ENCODE results near the gene ID2.
A peak's percentile ranks its signal among the peaks of the same experiment; 100 is the strongest.

ID2 gene

DNA sequence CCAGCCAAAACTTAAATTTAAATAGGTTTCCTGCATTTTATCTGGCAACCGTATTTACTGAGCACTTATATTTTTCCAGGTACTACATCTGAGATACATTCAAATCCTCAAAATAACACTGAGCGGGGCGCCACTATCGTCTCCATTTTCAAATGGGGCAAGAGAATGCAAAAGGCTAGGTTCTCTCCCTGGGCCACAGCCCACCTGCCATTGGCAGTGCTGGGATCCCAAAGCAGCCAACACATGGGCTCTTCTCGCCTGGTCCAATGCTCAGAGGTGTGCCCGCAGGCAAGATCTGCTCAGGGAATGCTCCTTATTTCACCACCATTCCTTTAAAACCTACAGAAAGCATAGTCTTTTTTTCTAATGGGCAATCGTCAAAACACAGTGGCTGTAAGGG is 11.3 kb upstream of the ID2 start:
- DNase-seq = no peak

DNA sequence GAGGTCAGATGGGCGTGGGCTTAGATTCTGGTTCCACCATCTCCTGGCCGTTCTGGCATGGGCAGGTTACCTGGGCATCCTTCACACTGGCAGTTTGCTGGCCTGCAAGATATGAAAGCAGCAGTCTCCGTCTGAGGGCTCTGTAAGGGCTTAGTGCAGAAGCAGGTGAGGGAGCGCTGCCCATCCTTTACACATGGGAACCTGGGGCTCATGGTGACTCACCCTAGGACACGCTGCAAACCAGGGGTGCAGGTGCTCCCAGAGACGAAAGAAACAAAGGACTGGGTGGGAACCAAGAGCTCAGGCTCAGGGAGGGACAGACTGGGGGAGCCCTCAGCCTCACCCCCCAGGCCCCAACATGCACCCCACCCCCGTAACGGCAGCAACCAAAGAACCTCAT is 10.7 kb upstream of the ID2 start:
- DNase-seq = no peak

DNA sequence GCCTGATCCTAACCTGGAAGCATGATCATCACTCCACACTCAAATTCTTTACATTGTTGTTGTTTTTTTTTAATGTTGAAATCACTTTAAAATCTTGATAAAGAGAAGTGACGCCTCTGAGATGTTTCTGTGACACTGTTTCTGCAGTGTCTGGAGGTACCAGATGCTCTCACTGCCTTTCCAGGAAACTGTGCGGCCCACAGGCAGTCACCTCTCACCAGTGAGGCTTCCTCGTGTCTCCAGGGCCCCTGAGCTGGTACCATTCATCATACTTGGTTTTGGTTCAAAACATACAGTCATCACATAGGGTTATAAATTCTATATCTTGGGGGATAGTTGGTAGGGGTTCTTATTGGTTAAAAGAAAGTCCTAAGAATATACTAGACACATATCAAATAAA is 10.1 kb upstream of the ID2 start:
- DNase-seq = no peak

DNA sequence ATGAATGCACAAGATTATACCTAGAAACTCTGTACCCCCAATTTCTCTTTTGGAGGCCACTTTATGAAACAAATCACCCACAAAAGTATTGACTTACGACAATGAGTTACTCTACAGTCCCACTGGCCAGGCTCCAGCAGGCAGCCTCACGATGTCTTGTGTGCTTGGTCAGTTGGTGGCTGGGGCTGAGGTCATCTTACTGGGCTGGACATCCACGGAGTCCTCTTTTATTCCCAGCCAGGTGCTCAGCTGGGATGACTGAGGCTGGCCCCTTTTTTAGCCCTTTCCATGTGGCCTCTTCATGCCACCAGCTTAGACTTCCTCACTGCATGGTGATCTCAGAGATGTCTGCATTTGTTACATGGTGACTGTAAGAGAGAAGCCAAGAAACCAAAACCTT is 8.9 kb upstream of the ID2 start:
- DNase-seq = no peak

DNA sequence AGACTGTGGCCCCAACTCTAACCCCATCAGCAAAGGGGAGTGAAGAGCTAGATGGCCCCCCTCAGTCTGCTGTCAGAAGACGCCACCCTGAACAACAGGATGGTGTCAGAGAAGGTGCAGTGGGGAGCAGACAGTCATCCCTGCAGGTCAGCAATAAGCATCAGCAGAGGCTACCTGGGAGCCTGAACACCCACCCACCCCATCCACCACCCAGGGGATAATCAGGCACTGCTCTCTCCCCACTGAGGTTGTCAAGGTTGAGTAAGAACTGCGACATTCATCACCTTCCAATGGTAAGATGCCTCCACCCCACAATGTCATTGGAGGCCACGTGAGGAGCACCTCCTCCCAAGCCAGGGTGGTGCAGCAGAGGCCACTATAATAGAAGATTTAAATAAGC is 8.5 kb upstream of the ID2 start:
- DNase-seq = no peak

DNA sequence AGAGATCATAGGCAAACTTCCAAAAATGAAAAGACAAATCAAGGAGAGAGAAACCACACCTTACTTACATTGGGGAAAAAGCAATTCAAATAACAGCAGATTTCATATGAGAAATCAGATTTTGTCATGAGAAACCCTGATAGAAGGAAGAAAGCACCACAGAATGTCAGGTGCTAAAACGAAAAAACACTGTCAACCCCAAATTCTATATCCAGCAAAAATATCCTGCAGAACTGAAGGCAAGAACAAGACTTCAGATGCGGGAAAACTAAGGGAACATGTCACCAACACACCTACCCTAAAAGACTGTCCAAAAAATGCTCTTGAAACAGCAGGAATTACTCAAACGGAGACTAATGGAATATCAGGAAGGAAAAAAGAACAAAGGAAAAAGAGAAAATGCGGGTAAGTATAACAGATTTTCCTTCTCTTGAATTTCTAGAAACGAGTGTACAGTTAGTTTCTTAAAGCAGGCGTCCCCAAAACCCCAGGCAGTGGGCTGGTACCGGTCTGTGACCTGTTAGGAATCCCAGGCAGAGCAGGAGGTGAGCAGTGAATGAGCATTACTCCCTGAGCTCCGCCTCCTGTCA is 7.3 kb upstream of the ID2 start:
- no peak for DNase-seq

DNA sequence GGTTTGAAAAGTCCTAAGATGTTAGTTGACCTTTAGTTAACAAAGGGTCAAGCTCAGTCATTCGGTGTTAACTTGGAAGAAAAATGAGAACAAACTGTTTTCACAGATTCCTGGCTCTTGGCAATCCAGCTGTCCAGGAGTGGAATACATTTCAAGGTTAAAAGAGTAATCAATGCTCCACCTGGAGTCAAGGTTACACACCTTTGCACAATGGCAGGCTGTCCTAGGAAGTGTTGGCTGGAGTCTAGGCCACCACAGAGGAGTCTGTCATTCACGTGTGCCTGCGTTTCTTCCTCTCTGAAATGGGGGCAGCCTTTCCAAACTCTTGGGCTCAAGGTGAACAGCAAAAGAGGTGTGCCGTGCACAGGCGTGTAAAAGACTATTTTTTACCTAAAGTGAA is 6.3 kb upstream of the ID2 start:
- DNase-seq = no peak

DNA sequence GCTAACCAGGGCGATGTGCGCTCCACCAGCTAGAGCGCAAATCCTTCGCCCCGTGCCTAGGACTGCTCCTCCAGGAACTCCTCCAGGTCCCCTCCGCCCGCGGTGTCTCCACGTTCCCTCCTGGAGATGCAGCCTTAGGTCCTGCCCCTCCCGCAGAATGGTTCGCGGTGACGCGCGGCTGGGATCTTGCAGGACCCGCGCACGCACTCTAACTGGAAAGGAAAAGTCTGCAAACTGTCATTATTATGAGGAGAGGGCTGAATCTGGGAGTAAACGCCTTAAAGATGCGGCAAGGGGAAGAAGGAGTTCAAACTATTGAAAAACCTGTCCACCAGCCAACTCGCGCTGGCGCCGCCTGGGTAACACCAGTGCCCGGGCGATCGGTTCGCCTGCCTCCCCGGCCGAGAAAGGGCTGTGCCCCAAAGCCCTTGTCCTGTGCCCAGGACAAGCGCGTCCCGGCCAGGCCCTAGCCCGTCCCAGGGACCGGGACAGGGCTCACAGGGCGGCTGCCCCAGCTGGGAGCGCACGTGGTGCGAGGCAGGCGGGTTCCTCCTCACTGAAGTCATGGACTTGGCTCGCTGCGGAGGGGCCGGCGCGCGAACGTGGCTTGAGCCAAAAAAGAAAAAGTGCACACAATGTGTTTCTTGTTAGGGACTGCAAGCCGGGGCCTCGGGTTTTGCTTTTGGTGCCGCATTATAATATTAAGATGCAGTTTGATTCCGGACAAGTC is 5.5 kb upstream of the ID2 start:
- DNase-seq = no peak

DNA sequence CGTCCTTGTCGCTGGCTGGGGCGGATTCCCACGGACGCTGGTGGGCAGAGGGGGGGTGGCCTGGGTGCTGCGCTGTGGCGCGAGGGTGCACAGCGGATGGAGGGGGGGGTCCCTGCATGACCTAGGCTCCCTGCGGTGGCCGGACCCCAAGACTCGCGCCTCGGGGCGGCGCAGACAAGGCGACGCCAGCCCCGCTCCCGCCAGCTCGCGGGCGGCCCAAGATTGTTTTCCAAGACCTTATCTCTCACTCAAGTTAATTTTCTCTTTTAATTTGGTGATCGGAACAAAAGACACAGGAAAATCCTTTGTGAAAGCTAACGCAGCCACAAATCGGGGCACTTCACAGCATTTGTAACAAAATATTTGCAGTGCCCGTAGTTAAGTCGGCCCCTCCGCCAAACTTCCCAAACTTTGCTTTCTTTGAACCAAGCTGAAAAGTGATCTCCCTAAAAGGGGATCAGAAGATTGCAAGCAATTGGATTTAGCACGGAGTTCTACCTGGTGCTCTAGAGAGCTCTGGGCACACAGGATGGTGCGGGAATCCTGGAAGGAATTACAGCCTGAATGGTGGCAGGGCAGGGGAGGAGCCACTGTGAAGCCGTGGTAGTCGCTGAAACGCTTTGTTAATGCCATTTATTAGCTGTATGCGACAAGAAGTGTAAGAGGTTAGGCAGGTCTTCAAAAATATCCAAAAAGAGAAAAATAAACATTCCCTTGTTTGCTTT is 4.8 kb upstream of the ID2 start:
- DNase-seq = no peak

DNA sequence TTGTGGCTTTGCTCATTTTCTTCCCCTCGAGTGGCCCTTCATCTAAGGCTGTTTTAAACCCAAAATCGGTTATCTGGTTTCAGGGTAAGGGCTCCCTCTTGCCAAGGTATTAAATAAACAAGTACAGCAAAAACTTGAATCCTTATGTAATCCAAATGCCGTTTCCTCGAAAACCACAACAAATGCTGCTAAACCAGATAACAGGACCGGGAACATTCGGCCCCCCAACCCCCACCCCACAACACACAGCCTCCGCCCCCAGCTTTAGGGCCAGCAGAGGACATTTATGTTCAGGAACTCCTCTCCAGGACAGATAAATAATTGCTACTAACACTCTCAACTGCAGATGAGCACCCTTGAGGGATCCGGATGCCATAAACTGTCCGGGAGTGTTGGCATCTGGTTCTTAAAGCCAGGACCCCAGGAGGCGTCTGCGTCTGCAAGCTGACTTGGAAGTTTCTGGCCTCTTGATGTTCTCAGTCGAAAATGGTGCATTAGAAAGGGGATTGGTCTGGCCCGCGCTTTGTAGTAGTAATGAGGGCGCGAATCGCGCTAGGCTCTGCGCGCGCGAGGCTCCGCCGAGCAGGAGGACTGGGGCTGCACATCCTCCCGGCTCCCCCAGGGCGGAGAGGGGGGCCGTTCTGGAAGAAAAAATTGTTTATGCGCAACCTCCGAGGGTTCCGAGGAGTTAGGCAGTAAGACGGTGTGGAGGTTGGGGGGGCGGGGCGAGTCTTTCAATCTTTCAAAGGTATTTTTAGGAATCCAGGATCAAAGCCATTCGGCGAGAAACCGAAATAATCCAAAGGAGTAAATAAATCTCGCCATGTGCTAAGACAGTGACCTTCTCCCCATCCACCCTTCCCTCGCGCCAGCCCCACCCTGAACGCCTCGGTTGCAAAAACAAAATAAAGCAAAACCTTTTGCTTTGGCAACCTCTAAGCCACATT is 3.9 kb upstream of the ID2 start:
- no peak for DNase-seq

DNA sequence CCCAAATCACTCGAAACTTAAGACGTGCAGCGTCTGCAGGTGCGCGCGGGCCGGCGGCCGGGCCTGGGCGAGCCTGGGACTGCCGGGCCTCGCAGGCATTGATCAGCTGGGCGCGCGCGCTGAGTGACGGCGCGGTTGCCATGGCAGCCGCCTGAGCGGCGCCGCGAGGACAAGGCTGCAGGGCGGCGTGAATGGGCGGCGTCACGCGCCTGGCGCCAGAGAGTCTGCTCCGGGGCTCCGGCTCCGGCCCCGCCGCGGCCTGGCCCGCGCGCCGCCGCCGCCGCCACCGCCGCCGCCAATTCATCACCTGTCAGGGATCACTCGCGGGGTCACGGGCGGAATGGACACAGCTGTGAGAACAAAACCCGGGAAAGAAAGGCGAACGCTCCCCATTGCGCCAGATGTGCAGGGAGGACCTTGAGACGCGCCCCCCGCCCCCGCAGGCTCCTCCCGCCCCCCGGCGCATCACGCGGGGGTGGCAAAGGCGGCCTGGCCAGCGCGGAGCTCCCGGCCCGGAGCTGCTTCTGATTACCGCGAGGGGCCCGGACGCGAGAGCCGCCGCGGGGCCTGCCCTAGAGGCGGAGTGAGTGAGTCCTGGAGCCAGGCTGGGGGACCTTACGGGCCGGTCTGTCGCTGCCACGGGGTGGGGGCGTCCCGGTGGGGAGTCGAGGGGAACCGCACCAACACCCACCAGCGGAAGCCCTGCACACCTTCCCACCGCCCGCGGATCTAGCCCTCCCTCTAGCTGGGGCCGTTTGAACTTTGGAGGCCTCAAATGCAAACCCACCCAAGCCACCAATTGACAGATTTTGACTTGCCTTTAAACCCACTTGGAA is 2.9 kb upstream of the ID2 start:
- DNase-seq = peak; percentile 86

DNA sequence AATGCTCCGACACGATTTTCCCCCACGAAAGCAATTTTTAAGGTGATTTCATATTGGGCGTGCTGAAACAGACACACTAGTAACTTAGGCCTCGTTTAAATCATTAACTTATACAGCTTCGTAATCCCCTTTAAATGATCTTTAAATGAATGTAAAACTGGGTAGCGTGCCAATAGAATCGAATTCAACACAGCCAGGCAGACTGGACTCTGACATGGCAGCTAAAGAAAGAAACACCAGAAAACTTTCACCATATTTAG is 2.4 kb upstream of the ID2 start:
- no peak for DNase-seq

DNA sequence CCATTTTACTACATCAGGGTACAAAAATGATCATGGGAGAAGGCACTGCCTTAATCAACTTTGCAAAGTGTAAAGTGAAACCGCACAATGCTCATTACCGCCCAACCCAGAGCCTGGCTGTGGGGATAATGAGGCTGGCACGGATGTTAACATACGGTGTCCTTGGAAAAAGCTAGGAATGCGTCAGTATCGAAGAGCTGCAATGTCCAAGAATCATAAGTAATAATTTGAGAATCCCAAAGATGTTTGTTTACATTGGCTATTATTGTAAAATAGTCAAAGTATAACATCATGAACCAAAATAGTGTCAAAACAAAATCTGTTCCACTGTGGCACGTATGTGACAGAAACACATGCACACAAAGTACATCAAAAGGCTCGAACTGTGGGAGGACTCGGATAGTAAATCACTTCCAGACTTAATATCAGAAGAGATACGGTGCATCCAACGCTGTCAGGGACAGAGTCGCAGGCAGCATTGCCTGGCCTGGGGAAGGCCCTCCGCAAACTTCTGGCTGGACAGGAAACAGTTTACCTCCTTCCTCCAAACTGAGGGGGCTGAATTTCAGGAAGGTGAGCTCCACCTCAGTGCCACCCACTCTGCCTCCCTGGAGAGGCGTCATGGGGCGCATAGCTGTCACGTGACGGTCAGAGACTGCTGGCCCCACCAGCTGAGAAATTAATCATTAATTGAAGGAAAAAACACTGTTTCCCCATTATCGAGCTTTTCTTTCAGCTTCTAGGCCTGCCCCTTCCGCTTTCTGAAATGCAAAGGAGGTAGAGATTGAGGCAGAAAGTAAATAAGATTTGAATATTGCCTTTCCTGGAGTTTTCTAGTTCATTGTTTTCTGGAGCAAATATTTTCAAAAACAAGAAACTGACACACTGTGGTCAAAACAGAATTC is 1.8 kb upstream of the ID2 start:
- no peak for DNase-seq

DNA sequence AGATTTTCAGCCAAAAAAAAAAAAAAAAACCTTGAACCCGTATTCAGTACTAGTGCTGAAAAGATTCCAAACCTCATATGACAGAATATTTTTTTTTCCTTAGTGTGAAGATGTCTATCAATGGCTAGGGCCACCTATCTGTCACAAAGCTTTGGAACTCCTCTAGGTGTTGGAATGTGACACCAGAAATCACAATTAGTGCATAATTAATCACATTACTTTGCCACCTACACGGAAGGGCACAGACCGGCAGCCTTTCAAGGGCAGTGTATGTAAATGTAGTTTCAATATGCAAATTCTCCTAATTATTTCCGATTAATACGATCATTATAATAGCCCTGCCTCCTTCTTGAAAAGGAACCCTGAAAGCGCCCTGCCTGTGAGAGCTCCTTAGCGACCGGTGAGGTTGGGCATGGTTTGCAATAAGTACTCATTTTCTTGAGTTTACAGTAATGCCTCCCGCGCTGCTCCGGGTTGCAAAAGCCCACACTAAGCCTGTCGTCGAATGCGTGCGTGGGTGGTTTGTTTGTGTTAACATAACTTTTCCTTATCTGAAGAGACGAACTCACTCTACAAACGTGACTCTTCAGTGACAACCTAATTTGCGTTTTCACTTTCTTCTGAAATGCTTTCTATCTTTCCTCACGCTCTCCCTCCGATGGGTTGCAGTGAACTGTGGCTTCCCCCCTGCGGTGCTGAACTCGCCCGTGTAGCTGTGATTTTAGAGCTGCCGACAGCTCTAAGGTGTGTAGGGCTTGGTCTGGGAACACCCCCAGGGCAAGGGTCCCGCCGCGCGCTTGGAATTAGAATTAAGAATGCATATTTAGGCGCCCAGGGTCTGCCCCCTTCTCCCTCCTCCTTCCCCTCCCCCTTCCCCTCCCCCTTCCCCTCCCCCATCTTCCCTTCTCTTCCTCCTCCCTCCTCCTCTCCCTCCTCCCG is 765 bp upstream of the ID2 start:
- peak; percentile 42 for DNase-seq

DNA sequence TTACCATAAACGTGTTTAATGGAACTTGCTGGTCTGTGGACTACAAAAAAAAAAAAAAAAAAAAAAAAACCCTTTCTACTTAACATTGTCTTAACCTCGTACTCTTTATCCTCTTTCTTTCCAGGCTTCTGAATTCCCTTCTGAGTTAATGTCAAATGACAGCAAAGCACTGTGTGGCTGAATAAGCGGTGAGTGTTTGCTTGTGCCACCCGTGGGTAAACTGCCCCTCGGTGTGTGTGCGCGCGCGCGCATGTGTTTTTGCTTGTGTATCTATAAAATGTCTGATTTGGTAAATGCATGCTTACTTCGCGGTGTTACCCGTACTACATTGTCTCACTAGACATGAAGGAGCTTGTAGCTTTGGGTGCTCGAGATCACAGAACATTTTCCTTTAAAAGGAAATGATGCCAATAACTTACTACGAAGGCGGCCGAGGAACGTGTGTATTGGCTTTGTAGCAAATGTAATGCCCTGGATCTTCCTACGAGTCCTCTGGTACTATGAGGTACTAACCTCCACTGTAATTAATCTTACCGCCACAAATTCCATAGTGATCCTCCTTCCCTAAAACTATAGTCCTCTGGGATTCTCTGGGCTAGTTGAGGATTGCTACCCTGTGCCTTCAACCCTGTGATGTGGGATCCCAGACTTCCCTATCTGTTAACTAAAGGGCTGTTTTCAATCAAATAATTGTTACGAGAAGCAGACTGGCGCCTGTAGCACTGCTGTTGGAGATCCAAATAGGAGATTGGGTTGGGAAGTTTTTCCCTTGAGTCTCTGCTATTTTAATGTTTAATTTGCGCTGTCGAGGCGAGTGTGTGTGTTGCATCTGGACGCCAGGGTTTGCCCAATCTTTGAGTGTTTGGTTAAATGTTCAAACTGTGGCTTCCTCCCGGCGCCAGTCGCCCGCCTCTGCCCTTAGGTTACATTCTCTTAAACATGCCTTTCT is 1.1 kb downstream of the ID2 start:
- DNase-seq = peak; percentile 34

DNA sequence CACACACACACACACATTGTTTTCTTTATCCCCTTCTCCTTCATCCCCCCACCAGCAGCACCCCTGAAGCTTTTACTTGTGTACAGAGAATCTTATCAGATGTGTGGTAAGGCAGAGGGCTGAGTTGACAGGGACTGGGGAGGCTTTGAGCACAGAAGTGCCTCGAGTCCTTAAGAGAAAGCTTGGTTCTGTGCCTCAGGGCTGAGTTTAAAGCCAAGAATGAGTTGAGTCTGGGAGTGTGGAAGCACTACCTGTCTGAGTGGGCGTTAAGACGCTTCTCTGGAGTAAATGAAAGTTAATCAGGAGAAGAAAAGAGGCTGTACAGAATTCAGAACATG is 2.7 kb downstream of the ID2 start:
- peak; percentile 33 for DNase-seq

DNA sequence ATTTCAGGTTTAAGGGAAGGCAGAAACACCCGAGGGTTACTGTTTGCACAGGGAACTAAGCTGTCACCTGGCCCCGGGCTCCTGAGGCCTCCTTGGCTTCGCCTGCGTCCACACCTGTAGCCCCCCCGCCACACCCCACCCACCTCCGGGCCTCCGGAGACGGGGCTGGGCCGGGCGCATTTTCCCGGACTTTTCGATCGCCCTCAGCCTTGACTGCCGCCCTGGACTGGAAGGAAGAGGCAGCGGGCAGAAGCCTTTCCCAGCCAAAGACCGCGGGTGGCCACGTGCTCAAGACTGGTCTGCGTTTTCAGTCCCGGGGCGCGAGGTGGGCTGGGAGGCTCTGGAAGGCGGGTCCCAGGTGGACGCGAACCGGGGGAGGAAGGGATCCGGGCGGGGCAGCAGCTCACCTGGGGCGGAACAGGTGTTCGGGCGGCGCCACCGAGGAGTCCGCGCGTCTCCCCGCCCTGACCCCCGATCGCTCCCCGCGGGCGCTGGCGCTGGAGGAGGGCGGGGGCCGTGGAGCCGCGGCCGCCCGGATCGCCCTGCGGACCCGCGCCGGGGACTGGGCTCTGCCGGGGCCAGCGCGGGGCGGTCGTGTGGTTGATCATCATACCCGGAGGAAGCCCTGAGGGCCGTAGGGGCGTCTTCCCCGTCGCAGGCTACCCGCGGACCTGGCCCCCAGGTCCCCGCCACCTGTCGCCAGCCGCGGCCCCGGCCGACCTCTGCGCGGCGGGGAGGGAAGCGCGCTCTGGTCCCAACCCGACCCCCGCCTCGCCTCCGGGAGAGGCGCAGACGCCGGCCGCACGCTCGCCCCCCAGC is 3.2 kb downstream of the ID2 start:
- DNase-seq = peak; percentile 29

DNA sequence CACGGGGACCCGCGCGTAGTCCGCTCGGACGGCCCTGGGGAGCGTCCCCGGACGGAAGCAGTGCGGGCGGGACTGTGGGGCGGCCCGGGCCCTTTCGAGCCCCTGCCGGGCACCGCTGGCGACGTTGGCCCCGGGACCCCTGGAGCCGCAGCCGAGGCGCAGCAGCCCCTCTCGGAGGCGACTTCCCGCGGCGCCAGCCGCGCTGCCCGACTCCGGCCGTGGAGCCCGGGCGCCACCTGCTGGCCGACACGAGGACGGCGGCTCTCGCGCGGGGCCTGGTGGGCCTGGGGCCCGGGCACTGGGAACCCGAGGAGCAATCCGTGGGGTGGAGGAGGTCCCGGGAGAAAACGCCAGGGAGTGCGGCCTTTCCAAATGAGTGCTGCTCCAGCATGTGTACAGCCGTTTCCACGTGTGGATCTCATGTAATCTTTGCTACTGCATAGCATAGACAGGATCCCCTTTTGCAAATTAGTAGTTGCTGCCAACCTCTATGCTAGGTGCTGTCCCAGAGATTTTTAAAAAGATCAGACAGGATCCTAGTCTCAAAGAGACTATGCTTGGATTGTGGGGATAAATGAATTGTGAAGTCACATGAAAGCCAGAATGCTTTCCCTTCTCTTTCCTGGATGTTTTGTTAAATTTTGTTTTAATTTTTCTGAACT is 4.0 kb downstream of the ID2 start:
- DNase-seq = peak; percentile 72
